PC-3 (cell line): Measurements from ENCODE around the gene ZNF625. TPM values are rescaled to one million over a fixed set of nuclear protein-coding genes. Genes with fewer than 3 reads are reported as not detected.

Experiments used
- ATAC-seq: fragments of 200-7000 bp; cut with Tn5 transposase; 2 replicates; pipeline ENCODE4 v1.9.1; 2020; ENCODE audit warnings: mild to moderate bottlenecking, moderate library complexity
- BruUV-seq: library from RNA; stranded (reverse); fragments of 400-500 nt; replicated peaks from 2 replicates; lab custom pipeline; 2021; lab: Mats Ljungman, UMichigan
- CTCF ChIA-PET: fragments of 300-600 bp; sonication (Branson Sonifier 250); formaldehyde crosslinking; loops from one replicate; lab custom pipeline; 2022; ENCODE audit warnings: antibody characterized with exemption; lab: Charles Lee
- POLR2A ChIA-PET: fragments of 300-600 bp; sonication (Branson Sonifier 250); formaldehyde crosslinking; loops from one replicate; lab custom pipeline; 2022; ENCODE audit warnings: antibody characterized with exemption; ENCODE audit not compliant: unreplicated experiment; lab: Charles Lee
- DNase-seq: peaks from one replicate; pipeline ENCODE4 v3.0.0-alpha.2; 2015
- H2AFZ ChIP-seq: fragments of 300-600 bp; sonication (generic); 2 replicates; pipeline ENCODE4 v1.6.0; 2016; ENCODE audit warnings: antibody characterized with exemption, low read length
- H3F3A ChIP-seq: fragments of 300-600 bp; sonication (generic); one replicate; pipeline ENCODE4 v1.6.0; 2017; ENCODE audit warnings: antibody characterized with exemption, low read length, control low read depth, mild to moderate bottlenecking; ENCODE audit not compliant: unreplicated experiment
- H3K27ac ChIP-seq: fragments of 300-600 bp; sonication (generic); 2 replicates; pipeline ENCODE4 v1.5.1; 2016; ENCODE audit warnings: mild to moderate bottlenecking, low read length
- H3K27me3 ChIP-seq: fragments of 300-600 bp; sonication (generic); 2 replicates; pipeline ENCODE4 v1.6.1; 2016; ENCODE audit warnings: low read length, mixed read lengths
- H3K36me3 ChIP-seq: fragments of 300-600 bp; sonication (generic); 2 replicates; pipeline ENCODE4 v1.6.1; 2016; ENCODE audit warnings: low read depth, mixed run types, low read length, mixed read lengths
- H3K4me1 ChIP-seq: fragments of 300-600 bp; sonication (generic); 2 replicates; pipeline ENCODE4 v1.5.1; 2016; ENCODE audit warnings: low read length; ENCODE audit not compliant: insufficient read depth
- H3K4me2 ChIP-seq: fragments of 300-600 bp; sonication (generic); 2 replicates; pipeline ENCODE4 v1.6.0; 2016; ENCODE audit warnings: low read length
- H3K4me3 ChIP-seq: fragments of 300-600 bp; sonication (generic); 2 replicates; pipeline ENCODE4 v1.5.1; 2016; ENCODE audit warnings: mild to moderate bottlenecking, low read length, mixed read lengths
- H3K79me2 ChIP-seq: fragments of 300-600 bp; sonication (generic); 2 replicates; pipeline ENCODE4 v1.6.1; 2017; ENCODE audit warnings: low read length, mixed read lengths
- H3K9ac ChIP-seq: fragments of 300-600 bp; sonication (generic); 2 replicates; pipeline ENCODE4 v1.6.0; 2016; ENCODE audit warnings: mild to moderate bottlenecking, low read length
- H3K9me2 ChIP-seq: fragments of 300-600 bp; sonication (generic); replicated peaks from 2 replicates; pipeline ENCODE4 v1.6.1; 2016; ENCODE audit warnings: mixed run types, low read length, mixed read lengths
- H3K9me3 ChIP-seq: fragments of 300-600 bp; sonication (generic); 2 replicates; pipeline ENCODE4 v1.6.1; 2016; ENCODE audit warnings: low read length, mixed read lengths
- H4K20me1 ChIP-seq: fragments of 300-600 bp; sonication (generic); 2 replicates; pipeline ENCODE4 v1.6.1; 2016; ENCODE audit warnings: low read length, mixed read lengths
- EZH2 ChIP-seq: fragments of 300-600 bp; sonication (generic); IDR thresholded peaks from one replicate; pipeline ENCODE4 v1.6.1; 2017; ENCODE audit warnings: antibody characterized with exemption, mild to moderate bottlenecking, low read length; ENCODE audit not compliant: unreplicated experiment
- EZH2phosphoT487 ChIP-seq: fragments of 300-600 bp; sonication (generic); IDR thresholded peaks from 2 replicates; pipeline ENCODE4 v1.6.1; 2018; ENCODE audit warnings: mild to moderate bottlenecking, antibody characterized with exemption, low read length, borderline replicate concordance
- intact Hi-C: fragments of 100-400 bp; cut with micrococcal nuclease; formaldehyde crosslinking; loops from 2 replicates; pipeline ENCODE4 v1.9.0; 2023
- total RNA-seq: library from RNA; depleted of rRNA; stranded (reverse); fragments of >200 nt; gene quantifications from 2 replicates; pipeline ENCODE4 v1.2.3, GENCODE V29; 2014; rRNA removed
- TF ChIP-seq, protein P1 (sequence below): fragments of 300-600 bp; sonication (generic); conservative IDR thresholded peaks from 2 replicates; pipeline ENCODE4 v1.5.1; 2017; ENCODE audit warnings: antibody characterized with exemption, low read depth, mild to moderate bottlenecking, low read length

The ZNF625 gene
- total RNA-seq, 1 experiment from 2014 or later, result 7.7 TPM

- no peaks in the 10 kb centered on the region for H3K9me2 ChIP-seq
- H3K36me3 ChIP-seq, result no peaks in the 10 kb centered on the region; the same call in 1 of the 2 replicates
- no peaks in the 10 kb centered on the region for H3K4me1 ChIP-seq
- no peak overlapping the region for H3K9ac ChIP-seq
- no peak overlapping the region for H3K27ac ChIP-seq
- H4K20me1 ChIP-seq, result no peaks in the 10 kb centered on the region
- no peak overlapping the region for H3K4me2 ChIP-seq
- no peak overlapping the region for H2AFZ ChIP-seq
- no peak for DNase-seq
- CTCF ChIA-PET, result no interaction called here
- no peaks in the 10 kb centered on the region for H3K79me2 ChIP-seq
- H3K27me3 ChIP-seq, result no peaks in the 10 kb centered on the region
- no peak for ATAC-seq
- POLR2A ChIA-PET, result no interaction called here
- H3K9me3 ChIP-seq, result peaks cover 30% of the 10 kb centered on the region
- BruUV-seq, result no TSS peak
- intact Hi-C loops, result no loop called here
- H3F3A ChIP-seq, result no peaks in the 10 kb centered on the region
- TF ChIP-seq EZH2, result no peak
- TF ChIP-seq, protein P1, sequence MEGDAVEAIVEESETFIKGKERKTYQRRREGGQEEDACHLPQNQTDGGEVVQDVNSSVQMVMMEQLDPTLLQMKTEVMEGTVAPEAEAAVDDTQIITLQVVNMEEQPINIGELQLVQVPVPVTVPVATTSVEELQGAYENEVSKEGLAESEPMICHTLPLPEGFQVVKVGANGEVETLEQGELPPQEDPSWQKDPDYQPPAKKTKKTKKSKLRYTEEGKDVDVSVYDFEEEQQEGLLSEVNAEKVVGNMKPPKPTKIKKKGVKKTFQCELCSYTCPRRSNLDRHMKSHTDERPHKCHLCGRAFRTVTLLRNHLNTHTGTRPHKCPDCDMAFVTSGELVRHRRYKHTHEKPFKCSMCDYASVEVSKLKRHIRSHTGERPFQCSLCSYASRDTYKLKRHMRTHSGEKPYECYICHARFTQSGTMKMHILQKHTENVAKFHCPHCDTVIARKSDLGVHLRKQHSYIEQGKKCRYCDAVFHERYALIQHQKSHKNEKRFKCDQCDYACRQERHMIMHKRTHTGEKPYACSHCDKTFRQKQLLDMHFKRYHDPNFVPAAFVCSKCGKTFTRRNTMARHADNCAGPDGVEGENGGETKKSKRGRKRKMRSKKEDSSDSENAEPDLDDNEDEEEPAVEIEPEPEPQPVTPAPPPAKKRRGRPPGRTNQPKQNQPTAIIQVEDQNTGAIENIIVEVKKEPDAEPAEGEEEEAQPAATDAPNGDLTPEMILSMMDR, result no peak
- no peak for TF ChIP-seq EZH2phosphoT487
- no peak overlapping the region for H3K4me3 ChIP-seq
Measured at GRCh38 chr19:12098040-12098439, 58.5 kb downstream of the ZNF625 start.

- Histone ChIP-seq H3K4me3 (no peak overlapping the region), H3K9me2 (no peaks in the 10 kb centered on the region), H3K27me3 (no peaks in the 10 kb centered on the region), H3K9ac (no peak overlapping the region), H3K9me3 (peaks cover 34% of the 10 kb centered on the region), H3K36me3 (no peaks in the 10 kb centered on the region; the same call in 1 of the 2 replicates), H3K4me2 (no peak overlapping the region), H3K79me2 (no peaks in the 10 kb centered on the region), H3F3A (no peaks in the 10 kb centered on the region), H4K20me1 (no peaks in the 10 kb centered on the region), H3K4me1 (no peaks in the 10 kb centered on the region), H2AFZ (no peak overlapping the region), H3K27ac (no peak overlapping the region)
- ChIA-PET CTCF (no interaction called here), POLR2A (no interaction called here)
- no TSS peak for BruUV-seq
- DNase-seq, result no peak
- intact Hi-C loops, result no loop called here
- no peak for ATAC-seq
- no peak for TF ChIP-seq EZH2
- no peak for TF ChIP-seq EZH2phosphoT487
- TF ChIP-seq, protein P1, result no peak
Measured at GRCh38 chr19:12095111-12095790, 61.3 kb downstream of the ZNF625 start.

Other genes with a start within 250 kb of the ZNF625 start
- 6.7 and 9.5 TPM in 2 replicates for gene ZNF700, start 231.6 kb downstream of the ZNF625 start, total RNA-seq
- gene ZNF763, start 191.7 kb downstream of the ZNF625 start, total RNA-seq, result 0.33 TPM in 1 of 2 replicates, not detected in the other
- 5.4 and 7.8 TPM in 2 replicates for gene ZNF433, start 121.1 kb downstream of the ZNF625 start, total RNA-seq
- gene ZNF878, start 103.8 kb downstream of the ZNF625 start, total RNA-seq, result 0.23 and 1.9 TPM in 2 replicates
- gene ZNF844, start 92.0 kb downstream of the ZNF625 start, total RNA-seq, result 4.0 and 4.7 TPM in 2 replicates
- gene ZNF20, start 16.4 kb downstream of the ZNF625 start, total RNA-seq, result 3.9 and 5.6 TPM in 2 replicates
- gene ZNF136, start 6.4 kb upstream of the ZNF625 start, total RNA-seq, result 7.9 and 8.7 TPM in 2 replicates
- 3.0 and 8.2 TPM in 2 replicates for gene ZNF44, start 138.1 kb upstream of the ZNF625 start, total RNA-seq
- 1.1 and 2.1 TPM in 2 replicates for gene ZNF563, start 176.9 kb upstream of the ZNF625 start, total RNA-seq
- 0.63 and 1.1 TPM in 2 replicates for gene ZNF442, start 208.9 kb upstream of the ZNF625 start, total RNA-seq
- gene ZNF799, start 244.5 kb upstream of the ZNF625 start, total RNA-seq, result 3.8 and 5.9 TPM in 2 replicates